GM23338 (cell line): ENCODE results near the gene SORL1. TPM values are rescaled to one million over a fixed set of nuclear protein-coding genes. Genes with fewer than 3 reads are reported as not detected.

Source experiments
- ATAC-seq: fragments of 200-7000 bp; cut with Tn5 transposase; 3 replicates; pipeline ENCODE4 v1.9.1; 2020
- DNase-seq: peaks from one replicate; pipeline ENCODE4 v3.0.0-alpha.2; 2015; ENCODE audit warnings: low spot score
- H2AFZ ChIP-seq: fragments of 200-600 bp; sonication (generic); 2 replicates; pipeline ENCODE4 v1.8.0; 2016; ENCODE audit warnings: antibody characterized with exemption, mild to moderate bottlenecking, moderate library complexity
- H3F3A ChIP-seq: fragments of 200-600 bp; sonication (generic); replicated peaks from 2 replicates; pipeline ENCODE4 v1.8.0; 2017; ENCODE audit warnings: antibody characterized with exemption, mixed run types, low read depth
- H3K27ac ChIP-seq: fragments of 200-600 bp; sonication (generic); 2 replicates; pipeline ENCODE4 v1.6.1; 2016; ENCODE audit warnings: low read depth
- H3K27me3 ChIP-seq: fragments of 200-600 bp; sonication (generic); 2 replicates; pipeline ENCODE4 v1.8.0; 2016; ENCODE audit warnings: mild to moderate bottlenecking, mixed run types, moderate library complexity; ENCODE audit not compliant: insufficient read depth
- H3K36me3 ChIP-seq: fragments of 200-600 bp; sonication (generic); 2 replicates; pipeline ENCODE4 v1.8.0; 2016; ENCODE audit warnings: mild to moderate bottlenecking; ENCODE audit not compliant: insufficient read depth
- H3K4me1 ChIP-seq: fragments of 200-600 bp; sonication (generic); 2 replicates; pipeline ENCODE4 v1.8.0; 2016; ENCODE audit warnings: mild to moderate bottlenecking, moderate library complexity; ENCODE audit not compliant: insufficient read depth
- H3K4me2 ChIP-seq: fragments of 200-600 bp; sonication (generic); 2 replicates; pipeline ENCODE4 v1.7.1; 2017; ENCODE audit warnings: mixed run types
- H3K4me3 ChIP-seq: fragments of 200-600 bp; sonication (generic); 2 replicates; pipeline ENCODE4 v1.6.1; 2016; ENCODE audit warnings: mixed run types
- H3K79me2 ChIP-seq: fragments of 200-600 bp; sonication (generic); replicated peaks from 2 replicates; pipeline ENCODE4 v1.8.0; 2017; ENCODE audit warnings: mild to moderate bottlenecking; ENCODE audit not compliant: insufficient read depth
- H3K9me2 ChIP-seq: fragments of 200-600 bp; sonication (generic); 2 replicates; pipeline ENCODE4 v1.8.0; 2017; ENCODE audit not compliant: insufficient read depth
- H4K20me1 ChIP-seq: fragments of 200-600 bp; sonication (generic); replicated peaks from 2 replicates; pipeline ENCODE4 v1.8.0; 2017; ENCODE audit warnings: mild to moderate bottlenecking; ENCODE audit not compliant: insufficient read depth
- H3K27ac Mint-ChIP-seq: 2 replicates; pipeline ENCODE4 v1.8.0; 2020; ENCODE audit warnings: inconsistent platforms, mild to moderate bottlenecking, moderate library complexity, mixed read lengths
- H3K27me3 Mint-ChIP-seq: 3 replicates; pipeline ENCODE4 v1.8.0; 2022; ENCODE audit warnings: low read depth, mild to moderate bottlenecking, moderate library complexity, mixed read lengths, inconsistent platforms; ENCODE audit not compliant: insufficient read depth, poor library complexity
- H3K36me3 Mint-ChIP-seq: 3 replicates; pipeline ENCODE4 v1.8.0; 2021; ENCODE audit warnings: low read depth, mild to moderate bottlenecking, inconsistent platforms, moderate library complexity, mixed read lengths
- H3K4me1 Mint-ChIP-seq: 3 replicates; pipeline ENCODE4 v1.8.0; 2020; ENCODE audit warnings: mild to moderate bottlenecking, inconsistent platforms, mixed read lengths
- H3K4me3 Mint-ChIP-seq: 3 replicates; pipeline ENCODE4 v1.8.0; 2021; ENCODE audit warnings: moderate library complexity, mild to moderate bottlenecking, inconsistent platforms, mixed read lengths
- H3K9me3 Mint-ChIP-seq: 3 replicates; pipeline ENCODE4 v1.8.0; 2020; ENCODE audit warnings: moderate library complexity, mild to moderate bottlenecking, inconsistent platforms, mixed read lengths
- CREB1 ChIP-seq: fragments of 250-450 bp; sonication (Bioruptor Pico); IDR thresholded peaks from 2 replicates; pipeline ENCODE4 v1.5.0; 2020; ENCODE audit warnings: low read depth, mild to moderate bottlenecking, moderate library complexity
- CTCF ChIP-seq, 2 experiments: fragments of 200-600 bp in 1 of 2; sonication (generic) in 1 of 2; conservative IDR thresholded peaks; 2 replicates each; pipeline versions ENCODE4 v1.5.1 to v1.6.1; 2016 to 2017; ENCODE audit warnings: antibody characterized with exemption in 2 of 2, low read depth in 2 of 2, mild to moderate bottlenecking in 2 of 2, moderate library complexity in 1 of 2
- EZH2 ChIP-seq: fragments of 200-600 bp; sonication (generic); IDR thresholded peaks from one replicate; pipeline ENCODE4 v1.8.0; 2017; ENCODE audit warnings: antibody characterized with exemption, mild to moderate bottlenecking, low read depth; ENCODE audit not compliant: unreplicated experiment
- JUNB ChIP-seq: IDR thresholded peaks from one replicate; pipeline ENCODE4 v1.6.1; 2016; ENCODE audit warnings: antibody characterized with exemption; ENCODE audit not compliant: unreplicated experiment
- NANOG ChIP-seq: IDR thresholded peaks from 2 replicates; pipeline ENCODE4 v1.6.1; 2016; ENCODE audit warnings: antibody characterized with exemption, borderline replicate concordance
- ZNF114 ChIP-seq: fragments of 250-450 bp; sonication (Bioruptor Pico); IDR thresholded peaks from 2 replicates; pipeline ENCODE4 v1.5.0; 2020; ENCODE audit warnings: mild to moderate bottlenecking, moderate library complexity
- ZNF331 ChIP-seq: fragments of 250-450 bp; sonication (Bioruptor Pico); IDR thresholded peaks from 2 replicates; pipeline ENCODE4 v1.5.0; 2020; ENCODE audit warnings: low read depth, mild to moderate bottlenecking, moderate library complexity
- polyA plus RNA-seq: library from polyadenylated mRNA; unstranded; fragments of >200 nt; fragmentation: Nextera tagmentation; extraction: Ambion mirVana; gene quantifications from 2 replicates; pipeline ENCODE4 v1.2.1, GENCODE V29; 2016
- total RNA-seq: library from RNA; depleted of rRNA; stranded (reverse); fragments of >200 nt; shearing (Covaris generic); gene quantifications from 2 replicates; pipeline ENCODE4 v1.2.3, GENCODE V29; 2014
- TF ChIP-seq, protein P1 (sequence below): IDR thresholded peaks from one replicate; pipeline ENCODE4 v1.6.1; 2018; ENCODE audit warnings: antibody characterized with exemption; ENCODE audit not compliant: unreplicated experiment
- TF ChIP-seq, protein P2 (sequence below): IDR thresholded peaks from 2 replicates; pipeline ENCODE4 v1.6.1; 2016; ENCODE audit warnings: antibody characterized with exemption

Gene SORL1
- total and polyA plus RNA-seq, 2 experiments from 2014 or later: 23.0 to 78.8 TPM

DNA sequence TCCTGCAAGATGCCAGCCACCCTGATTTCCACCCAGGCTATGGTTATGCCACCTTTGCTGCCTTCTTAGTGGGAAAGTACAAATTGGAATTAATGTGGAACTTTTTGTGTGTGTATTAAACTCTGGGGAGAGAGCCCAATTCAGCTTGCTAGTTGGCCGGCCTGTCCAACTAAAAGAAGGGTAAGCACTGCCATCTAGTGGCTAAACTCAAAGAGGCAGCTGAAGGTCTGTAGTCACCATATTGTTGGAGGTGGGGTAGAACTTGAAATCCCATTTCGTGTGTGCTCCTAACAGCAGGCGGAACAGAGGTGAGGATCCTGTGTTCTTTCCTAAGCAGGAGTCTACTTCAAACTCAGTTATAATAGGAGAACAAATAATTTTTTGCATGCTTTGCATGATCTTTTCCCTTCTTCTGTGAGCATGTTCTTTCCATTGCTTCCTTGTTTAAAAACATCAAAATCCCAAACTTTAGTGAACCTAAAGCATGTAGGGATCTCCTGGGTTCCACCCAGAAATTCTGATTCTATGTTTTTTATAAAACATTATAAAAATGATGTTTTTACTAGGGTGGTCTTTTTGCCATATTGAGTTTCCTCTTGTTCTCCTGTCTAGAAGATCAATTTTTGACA, 139.4 kb downstream of the SORL1 start:
- TF ChIP-seq ZNF331 (CRISPR knock-in tag): no peak
- peak; percentile 85 to 95 for TF ChIP-seq CTCF (conservative IDR thresholded peaks at IDR 0.05; ENCODE audit: low read depth in 2 of 2)
- Mint-ChIP-seq H3K27ac (no peak overlapping the region), H3K36me3 (peaks cover 82% of the 10 kb centered on the region), H3K9me3 (no peaks in the 10 kb centered on the region), H3K4me1 (peaks cover 6% of the 10 kb centered on the region; the same call in 2 of the 3 replicates), H3K27me3 (peaks cover 6% of the 10 kb centered on the region), H3K4me3 (no peak overlapping the region)
- Histone ChIP-seq H3K4me2 (no peak overlapping the region), H3K4me1 (no peaks in the 10 kb centered on the region), H3K79me2 (no peaks in the 10 kb centered on the region), H3K27ac (0 out of 2 replicates have a peak overlapping the region, but pooled peaks have one; percentile 65), H3F3A (0 out of 2 replicates have a peak, but pooled peaks cover 8% of the 10 kb centered on the region), H3K27me3 (no peaks in the 10 kb centered on the region), H3K9me2 (no peaks in the 10 kb centered on the region), H4K20me1 (peaks cover 3% of the 10 kb centered on the region; the same call in 1 of the 2 replicates), H3K36me3 (peaks cover 62% of the 10 kb centered on the region), H3K4me3 (no peak overlapping the region), H2AFZ (no peak overlapping the region)
- peak; percentile 89 for DNase-seq
- peak; percentile 93 for ATAC-seq

DNA sequence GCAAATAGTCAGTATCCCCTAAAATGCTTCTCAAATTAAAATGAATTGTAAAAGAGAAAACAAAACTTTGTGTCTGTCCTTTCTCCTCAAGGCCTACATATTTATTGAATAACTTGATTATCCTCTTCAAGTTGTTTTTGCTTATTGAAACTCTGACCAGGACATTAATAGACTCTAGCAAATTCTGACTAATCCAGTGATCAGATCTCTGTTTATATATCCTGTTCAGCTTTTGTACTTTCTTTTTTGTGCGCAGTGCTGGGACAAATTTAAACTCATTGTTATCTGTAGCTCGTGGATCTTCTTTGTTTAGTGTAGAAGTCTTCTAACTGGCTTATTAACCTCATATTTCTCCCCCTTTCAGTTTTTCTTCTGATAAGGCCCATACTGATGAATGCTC, 140.6 kb downstream of the SORL1 start:
- Mint-ChIP-seq H3K4me3 (no peak overlapping the region), H3K9me3 (no peaks in the 10 kb centered on the region), H3K27me3 (peaks cover 6% of the 10 kb centered on the region), H3K27ac (no peak overlapping the region), H3K36me3 (peaks cover 85% of the 10 kb centered on the region), H3K4me1 (peaks cover 6% of the 10 kb centered on the region; the same call in 2 of the 3 replicates)
- no peaks in the 10 kb centered on the region for H3K9me2 ChIP-seq
- no peaks in the 10 kb centered on the region for H3K4me1 ChIP-seq
- no peak for DNase-seq
- H3K79me2 ChIP-seq: no peaks in the 10 kb centered on the region
- H3K36me3 ChIP-seq: peaks cover 54% of the 10 kb centered on the region
- H2AFZ ChIP-seq: no peak overlapping the region
- no peak overlapping the region for H3K27ac ChIP-seq
- H3K4me3 ChIP-seq: no peak overlapping the region
- H3K4me2 ChIP-seq: no peak overlapping the region
- peaks cover 3% of the 10 kb centered on the region; the same call in 1 of the 2 replicates for H4K20me1 ChIP-seq
- 0 out of 2 replicates have a peak, but pooled peaks cover 8% of the 10 kb centered on the region for H3F3A ChIP-seq
- ATAC-seq: no peak
- H3K27me3 ChIP-seq: no peaks in the 10 kb centered on the region
- TF ChIP-seq ZNF114 (CRISPR knock-in tag) (no peak), NANOG (no peak), JUNB (no peak), CTCF (conservative IDR thresholded peaks at IDR 0.05; ENCODE audit: low read depth in 2 of 2) (no peak), ZNF331 (CRISPR knock-in tag) (no peak), CREB1 (CRISPR knock-in tag) (no peak), EZH2 (no peak)
- TF ChIP-seq, protein P1, sequence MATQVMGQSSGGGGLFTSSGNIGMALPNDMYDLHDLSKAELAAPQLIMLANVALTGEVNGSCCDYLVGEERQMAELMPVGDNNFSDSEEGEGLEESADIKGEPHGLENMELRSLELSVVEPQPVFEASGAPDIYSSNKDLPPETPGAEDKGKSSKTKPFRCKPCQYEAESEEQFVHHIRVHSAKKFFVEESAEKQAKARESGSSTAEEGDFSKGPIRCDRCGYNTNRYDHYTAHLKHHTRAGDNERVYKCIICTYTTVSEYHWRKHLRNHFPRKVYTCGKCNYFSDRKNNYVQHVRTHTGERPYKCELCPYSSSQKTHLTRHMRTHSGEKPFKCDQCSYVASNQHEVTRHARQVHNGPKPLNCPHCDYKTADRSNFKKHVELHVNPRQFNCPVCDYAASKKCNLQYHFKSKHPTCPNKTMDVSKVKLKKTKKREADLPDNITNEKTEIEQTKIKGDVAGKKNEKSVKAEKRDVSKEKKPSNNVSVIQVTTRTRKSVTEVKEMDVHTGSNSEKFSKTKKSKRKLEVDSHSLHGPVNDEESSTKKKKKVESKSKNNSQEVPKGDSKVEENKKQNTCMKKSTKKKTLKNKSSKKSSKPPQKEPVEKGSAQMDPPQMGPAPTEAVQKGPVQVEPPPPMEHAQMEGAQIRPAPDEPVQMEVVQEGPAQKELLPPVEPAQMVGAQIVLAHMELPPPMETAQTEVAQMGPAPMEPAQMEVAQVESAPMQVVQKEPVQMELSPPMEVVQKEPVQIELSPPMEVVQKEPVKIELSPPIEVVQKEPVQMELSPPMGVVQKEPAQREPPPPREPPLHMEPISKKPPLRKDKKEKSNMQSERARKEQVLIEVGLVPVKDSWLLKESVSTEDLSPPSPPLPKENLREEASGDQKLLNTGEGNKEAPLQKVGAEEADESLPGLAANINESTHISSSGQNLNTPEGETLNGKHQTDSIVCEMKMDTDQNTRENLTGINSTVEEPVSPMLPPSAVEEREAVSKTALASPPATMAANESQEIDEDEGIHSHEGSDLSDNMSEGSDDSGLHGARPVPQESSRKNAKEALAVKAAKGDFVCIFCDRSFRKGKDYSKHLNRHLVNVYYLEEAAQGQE: no peak
- TF ChIP-seq, protein P2, sequence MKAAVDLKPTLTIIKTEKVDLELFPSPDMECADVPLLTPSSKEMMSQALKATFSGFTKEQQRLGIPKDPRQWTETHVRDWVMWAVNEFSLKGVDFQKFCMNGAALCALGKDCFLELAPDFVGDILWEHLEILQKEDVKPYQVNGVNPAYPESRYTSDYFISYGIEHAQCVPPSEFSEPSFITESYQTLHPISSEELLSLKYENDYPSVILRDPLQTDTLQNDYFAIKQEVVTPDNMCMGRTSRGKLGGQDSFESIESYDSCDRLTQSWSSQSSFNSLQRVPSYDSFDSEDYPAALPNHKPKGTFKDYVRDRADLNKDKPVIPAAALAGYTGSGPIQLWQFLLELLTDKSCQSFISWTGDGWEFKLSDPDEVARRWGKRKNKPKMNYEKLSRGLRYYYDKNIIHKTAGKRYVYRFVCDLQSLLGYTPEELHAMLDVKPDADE: no peak
